HG02798 (cell line): ENCODE data around the gene CLRN1.

Experiments used
- ATAC-seq: cut with Tn5 transposase; IDR thresholded peaks from one replicate; pipeline ENCODE4 v1.9.1; 2021; ENCODE audit warnings: mild to moderate bottlenecking; ENCODE audit not compliant: unreplicated experiment, poor library complexity

The CLRN1 gene

GRCh38 chr3:150978566-150979148 lies 6.1 kb upstream of the CLRN1 start:
- no peak for ATAC-seq

GRCh38 chr3:150975992-150976368 lies 3.5 kb upstream of the CLRN1 start:
- ATAC-seq: no peak

GRCh38 chr3:150975086-150975991 lies 2.8 kb upstream of the CLRN1 start:
- no peak for ATAC-seq

- no peak for ATAC-seq
Observed at GRCh38 chr3:150970665-150971324, 1.7 kb downstream of the CLRN1 start.

- ATAC-seq: no peak
Observed at GRCh38 chr3:150968341-150969035, 4.0 kb downstream of the CLRN1 start.

- no peak for ATAC-seq
Observed at GRCh38 chr3:150965436-150965835, 7.1 kb downstream of the CLRN1 start.

GRCh38 chr3:150961949-150962348 lies 10.6 kb downstream of the CLRN1 start:
- ATAC-seq: no peak

- peak; percentile 73 for ATAC-seq
Observed at GRCh38 chr3:150960708-150961684, 11.5 kb downstream of the CLRN1 start.

GRCh38 chr3:150958683-150959082 lies 13.8 kb downstream of the CLRN1 start:
- ATAC-seq: no peak

GRCh38 chr3:150956376-150956775 lies 16.2 kb downstream of the CLRN1 start:
- ATAC-seq: no peak

GRCh38 chr3:150951923-150952322 lies 20.6 kb downstream of the CLRN1 start:
- ATAC-seq: no peak

GRCh38 chr3:150945226-150946032 lies 27.1 kb downstream of the CLRN1 start:
- ATAC-seq: no peak

GRCh38 chr3:150942221-150942620 lies 30.3 kb downstream of the CLRN1 start:
- ATAC-seq: no peak

- ATAC-seq: peak; percentile 74
Observed at GRCh38 chr3:150936693-150937092, 35.8 kb downstream of the CLRN1 start.

- ATAC-seq: no peak
Observed at GRCh38 chr3:150933473-150933995, 39.0 kb downstream of the CLRN1 start.

GRCh38 chr3:150931745-150932144 lies 40.8 kb downstream of the CLRN1 start:
- ATAC-seq: no peak

- ATAC-seq: no peak
Observed at GRCh38 chr3:150930839-150931238, 41.7 kb downstream of the CLRN1 start.

GRCh38 chr3:150928234-150928633 lies 44.3 kb downstream of the CLRN1 start:
- no peak for ATAC-seq

GRCh38 chr3:150926328-150926727 lies 46.2 kb downstream of the CLRN1 start:
- ATAC-seq: no peak
